SU-DHL-6 (cell line): ENCODE results near the gene GFOD2.

Experiments used
- H2AFZ ChIP-seq: fragments of 200-600 bp; sonication (generic); 2 replicates; pipeline ENCODE4 v1.6.1; 2014; ENCODE audit warnings: low read depth, mild to moderate bottlenecking, moderate library complexity, mixed read lengths, antibody characterized with exemption, low read length; ENCODE audit not compliant: severe bottlenecking
- H3F3A ChIP-seq: fragments of 200-600 bp; shearing (Covaris generic); 2 replicates; pipeline ENCODE4 v1.6.0; 2016; ENCODE audit warnings: antibody characterized with exemption, mild to moderate bottlenecking; ENCODE audit not compliant: insufficient read depth
- H3K27ac ChIP-seq: fragments of 200-600 bp; sonication (generic); 2 replicates; pipeline ENCODE4 v1.5.1; 2016; ENCODE audit warnings: low read depth, mild to moderate bottlenecking, low read length, moderate library complexity, mixed read lengths
- H3K27me3 ChIP-seq: fragments of 200-600 bp; sonication (generic), shearing (Covaris generic); 2 replicates; pipeline ENCODE4 v1.6.0; 2014; ENCODE audit warnings: mild to moderate bottlenecking, low read length
- H3K36me3 ChIP-seq: fragments of 200-600 bp; sonication (generic); 2 replicates; pipeline ENCODE4 v1.6.1; 2014; ENCODE audit warnings: mild to moderate bottlenecking, low read length, mixed read lengths
- H3K4me2 ChIP-seq: fragments of 300-600, 200-600 bp; shearing (Covaris generic), sonication (generic); 2 replicates; pipeline ENCODE4 v1.6.0; 2014; ENCODE audit warnings: low read length, low read depth, mild to moderate bottlenecking; ENCODE audit not compliant: poor library complexity, severe bottlenecking
- H3K4me3 ChIP-seq: fragments of 200-600 bp; sonication (generic); 2 replicates; pipeline ENCODE4 v1.5.1; 2014; ENCODE audit warnings: antibody characterized with exemption, low read length, mild to moderate bottlenecking, mixed read lengths; ENCODE audit not compliant: insufficient read depth, poor library complexity, severe bottlenecking
- H3K79me2 ChIP-seq: fragments of 200-600 bp; sonication (generic); 2 replicates; pipeline ENCODE4 v1.6.1; 2014; ENCODE audit warnings: mild to moderate bottlenecking, low read length, moderate library complexity; ENCODE audit not compliant: insufficient read depth
- H3K9ac ChIP-seq: fragments of 200-600 bp; sonication (generic); 2 replicates; pipeline ENCODE4 v1.7.0; 2014; ENCODE audit warnings: mild to moderate bottlenecking, low read length
- H3K9me2 ChIP-seq: fragments of 200-600 bp; sonication (generic); replicated peaks from 2 replicates; pipeline ENCODE4 v1.6.1; 2014; ENCODE audit warnings: low read length; ENCODE audit not compliant: insufficient read depth
- H3K9me3 ChIP-seq: fragments of 200-600 bp; sonication (generic); 2 replicates; pipeline ENCODE4 v1.6.1; 2014; ENCODE audit warnings: low read length, mixed read lengths; ENCODE audit not compliant: insufficient read depth
- H4K20me1 ChIP-seq: fragments of 200-600 bp; sonication (generic); 2 replicates; pipeline ENCODE4 v1.6.1; 2014; ENCODE audit warnings: low read depth, mild to moderate bottlenecking, antibody characterized with exemption, low read length, moderate library complexity, mixed read lengths
- EZH2phosphoT487 ChIP-seq: fragments of 200-600 bp; sonication (generic), shearing (Covaris generic); conservative IDR thresholded peaks from 2 replicates; pipeline ENCODE4 v1.6.1; 2018; ENCODE audit warnings: mild to moderate bottlenecking, antibody characterized with exemption, low read length, moderate library complexity, mixed read lengths
- TF ChIP-seq, protein P1 (sequence below): fragments of 200-600 bp; sonication (generic); IDR thresholded peaks from one replicate; pipeline ENCODE4 v1.5.1; 2017; ENCODE audit warnings: antibody characterized with exemption, mild to moderate bottlenecking, low read length, moderate library complexity; ENCODE audit not compliant: insufficient read depth, poor library complexity, severe bottlenecking

The GFOD2 gene

DNA sequence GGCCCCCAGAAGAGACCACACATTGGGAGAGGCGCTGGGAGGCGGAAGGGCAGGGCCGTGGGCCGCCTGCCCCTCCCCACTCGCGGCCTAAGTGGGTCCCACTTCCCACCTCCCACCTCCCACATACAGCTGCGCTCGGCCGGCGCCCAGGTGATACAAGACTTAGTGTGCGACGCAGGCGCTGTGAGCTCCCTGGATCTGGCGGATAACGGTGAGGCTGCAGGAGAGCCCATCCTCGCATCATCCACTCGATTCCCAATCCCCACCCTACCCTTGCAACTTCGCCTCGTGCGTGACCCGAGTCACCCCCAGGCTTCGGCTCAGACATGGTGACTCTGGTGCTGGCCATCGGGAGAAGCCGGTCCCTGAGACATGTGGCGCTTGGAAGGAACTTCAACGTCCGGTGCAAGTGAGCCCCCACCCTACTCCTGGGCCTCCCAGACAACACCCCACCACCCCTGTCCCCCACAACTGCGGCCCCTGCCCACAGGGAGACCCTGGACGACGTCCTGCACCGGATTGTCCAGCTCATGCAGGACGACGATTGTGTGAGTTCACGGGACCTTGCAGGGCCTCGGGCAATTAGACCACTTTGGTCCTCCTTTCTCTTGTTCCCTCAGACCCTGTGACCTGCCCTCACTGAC is 70.2 kb downstream of the GFOD2 start:
- Histone ChIP-seq H2AFZ (no peak overlapping the region), H3K27ac (no peak overlapping the region)
- TF ChIP-seq, protein P1, sequence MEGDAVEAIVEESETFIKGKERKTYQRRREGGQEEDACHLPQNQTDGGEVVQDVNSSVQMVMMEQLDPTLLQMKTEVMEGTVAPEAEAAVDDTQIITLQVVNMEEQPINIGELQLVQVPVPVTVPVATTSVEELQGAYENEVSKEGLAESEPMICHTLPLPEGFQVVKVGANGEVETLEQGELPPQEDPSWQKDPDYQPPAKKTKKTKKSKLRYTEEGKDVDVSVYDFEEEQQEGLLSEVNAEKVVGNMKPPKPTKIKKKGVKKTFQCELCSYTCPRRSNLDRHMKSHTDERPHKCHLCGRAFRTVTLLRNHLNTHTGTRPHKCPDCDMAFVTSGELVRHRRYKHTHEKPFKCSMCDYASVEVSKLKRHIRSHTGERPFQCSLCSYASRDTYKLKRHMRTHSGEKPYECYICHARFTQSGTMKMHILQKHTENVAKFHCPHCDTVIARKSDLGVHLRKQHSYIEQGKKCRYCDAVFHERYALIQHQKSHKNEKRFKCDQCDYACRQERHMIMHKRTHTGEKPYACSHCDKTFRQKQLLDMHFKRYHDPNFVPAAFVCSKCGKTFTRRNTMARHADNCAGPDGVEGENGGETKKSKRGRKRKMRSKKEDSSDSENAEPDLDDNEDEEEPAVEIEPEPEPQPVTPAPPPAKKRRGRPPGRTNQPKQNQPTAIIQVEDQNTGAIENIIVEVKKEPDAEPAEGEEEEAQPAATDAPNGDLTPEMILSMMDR = no peak
- no peak for TF ChIP-seq EZH2phosphoT487

GRCh38 chr16:67648088-67648763 is 70.9 kb downstream of the GFOD2 start:
- Histone ChIP-seq H3K4me3 (no peak overlapping the region), H4K20me1 (no peaks in the 10 kb centered on the region), H3K79me2 (peaks cover 8% of the 10 kb centered on the region), H3F3A (peaks cover 4% of the 10 kb centered on the region), H3K4me2 (no peak overlapping the region), H3K27ac (no peak overlapping the region), H3K27me3 (no peaks in the 10 kb centered on the region), H3K36me3 (no peaks in the 10 kb centered on the region), H3K9ac (no peak overlapping the region), H3K9me2 (no peaks in the 10 kb centered on the region), H3K9me3 (no peaks in the 10 kb centered on the region), H2AFZ (no peak overlapping the region)
- TF ChIP-seq, protein P1 = no peak
- no peak for TF ChIP-seq EZH2phosphoT487

More for the DNA sequence above, 70.2 kb downstream of the GFOD2 start:
- H4K20me1 ChIP-seq = no peaks in the 10 kb centered on the region
- no peaks in the 10 kb centered on the region for H3K36me3 ChIP-seq
- no peak overlapping the region for H3K9ac ChIP-seq
- H3K4me2 ChIP-seq = no peak overlapping the region
- peaks cover 8% of the 10 kb centered on the region for H3K79me2 ChIP-seq
- H3K27me3 ChIP-seq = no peaks in the 10 kb centered on the region
- no peak overlapping the region for H3K4me3 ChIP-seq
- H3K9me2 ChIP-seq = no peaks in the 10 kb centered on the region
- H3K9me3 ChIP-seq = no peaks in the 10 kb centered on the region
- H3F3A ChIP-seq = peaks cover 1% of the 10 kb centered on the region

- no peaks in the 10 kb centered on the region for H3K27me3 ChIP-seq
These were observed 71.4 kb downstream of the GFOD2 start for GRCh38 chr16:67647681-67648080.

More at GRCh38 chr16:67647681-67648080, 71.4 kb downstream of the GFOD2 start:
- no peaks in the 10 kb centered on the region for H3K9me3 ChIP-seq
- TF ChIP-seq, protein P1 = no peak
- no peak for TF ChIP-seq EZH2phosphoT487
- H3K4me2 ChIP-seq = no peak overlapping the region
- H3K9ac ChIP-seq = no peak overlapping the region
- no peak overlapping the region for H2AFZ ChIP-seq
- H3K4me3 ChIP-seq = no peak overlapping the region
- no peak overlapping the region for H3K27ac ChIP-seq
- peaks cover 8% of the 10 kb centered on the region for H3K79me2 ChIP-seq
- no peaks in the 10 kb centered on the region for H3K9me2 ChIP-seq
- H3F3A ChIP-seq = peaks cover 4% of the 10 kb centered on the region
- H4K20me1 ChIP-seq = no peaks in the 10 kb centered on the region
- no peaks in the 10 kb centered on the region for H3K36me3 ChIP-seq
